ENCODE results near the gene PTCD1.

The PTCD1 gene

DNA sequence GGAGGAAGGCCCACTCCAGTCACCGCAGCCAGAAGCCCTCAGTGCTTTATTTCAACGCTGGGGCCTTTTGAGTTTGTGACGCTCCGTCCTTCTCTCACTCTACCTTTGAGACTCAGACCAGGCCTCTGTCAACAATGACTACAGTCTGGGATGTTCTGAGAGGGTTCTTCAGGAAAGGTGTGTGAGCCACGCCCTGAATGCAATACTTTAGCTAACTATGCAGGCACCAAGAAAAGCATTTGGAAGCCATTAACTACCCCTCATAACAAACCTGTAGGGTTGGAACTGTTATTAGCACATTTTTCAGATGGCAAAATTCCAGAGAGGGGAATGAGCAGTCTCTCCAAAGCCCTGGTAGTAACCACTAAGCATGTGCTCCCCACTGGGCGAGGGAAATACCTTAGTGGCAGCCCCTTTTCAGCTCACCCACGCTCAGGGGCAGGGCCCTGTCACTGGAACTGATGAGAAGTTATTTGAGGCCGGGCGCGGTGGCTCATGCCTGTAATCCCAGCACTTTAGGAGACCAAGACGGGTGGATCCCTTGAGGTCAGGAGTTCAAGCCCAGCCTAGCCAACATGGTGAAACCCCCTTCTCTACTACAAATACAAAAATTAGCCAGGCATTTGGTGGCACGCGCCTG is 69.7 kb downstream of the PTCD1 start:
- peak in 1 of 2 experiments; percentile 58 for DNase-seq
